H1 (cell line): Measurements from ENCODE around the gene TUBGCP3. TPM values are rescaled to one million over a fixed set of nuclear protein-coding genes. Genes with fewer than 3 reads are reported as not detected.
"Not testable (repeated sequence)": the region's sequence is repeated elsewhere in the genome, so short reads cannot be mapped to it uniquely, and the experiment has no call there.

Experiments used
- CTCF ChIA-PET: fragments of 300-600 bp; sonication (Branson Sonifier 250); formaldehyde crosslinking; loops from one replicate; lab custom pipeline; 2021; ENCODE audit not compliant: partially characterized antibody; lab: Charles Lee
- POLR2A ChIA-PET: fragments of 300-600 bp; sonication (Branson Sonifier 250); formaldehyde crosslinking; loops from one replicate; lab custom pipeline; 2021; ENCODE audit warnings: inconsistent platforms; ENCODE audit not compliant: partially characterized antibody; lab: Charles Lee
- DNase-seq, 2 experiments: peaks; one replicate each; pipeline versions ENCODE4 v3.0.0 to v3.0.0-alpha.2; 2010 to 2022; ENCODE audit warnings: low spot score in 2 of 2, low read depth in 1 of 2, mixed read lengths in 1 of 2
- FAIRE-seq: peaks from 2 replicates; lab custom pipeline; 2011; peaks lifted over from hg19 to GRCh38; lab: Jason Lieb, UNC
- H2AFZ ChIP-seq: 2 replicates; pipeline ENCODE4 v1.8.1; 2012; ENCODE audit warnings: low read length, inconsistent platforms
- H2AK5ac ChIP-seq: 2 replicates; pipeline ENCODE4 v1.6.1; 2013; ENCODE audit warnings: low read depth, low read length
- H2BK120ac ChIP-seq: replicated peaks from 2 replicates; pipeline ENCODE3; 2013; ENCODE audit warnings: low read depth, low read length, inconsistent platforms
- H2BK12ac ChIP-seq: 2 replicates; pipeline ENCODE4 v1.6.1; 2013; ENCODE audit warnings: low read depth, low read length
- H2BK15ac ChIP-seq: 2 replicates; pipeline ENCODE4 v1.6.1; 2013; ENCODE audit warnings: low read length
- H2BK20ac ChIP-seq: 2 replicates; pipeline ENCODE4 v1.6.1; 2013; ENCODE audit warnings: low read length
- H2BK5ac ChIP-seq: 2 replicates; pipeline ENCODE4 v1.6.1; 2013; ENCODE audit warnings: low read depth, low read length
- H3K14ac ChIP-seq: 2 replicates; pipeline ENCODE4 v1.6.1; 2013; ENCODE audit warnings: inconsistent platforms; ENCODE audit not compliant: insufficient read length
- H3K18ac ChIP-seq: 2 replicates; pipeline ENCODE4 v1.6.1; 2013; ENCODE audit warnings: low read length; ENCODE audit errors: extremely low read depth
- H3K23ac ChIP-seq: 2 replicates; pipeline ENCODE4 v1.6.1; 2013; ENCODE audit warnings: inconsistent platforms; ENCODE audit not compliant: insufficient read length
- H3K23me2 ChIP-seq: 2 replicates; pipeline ENCODE4 v1.6.1; 2013; ENCODE audit warnings: low read depth, low read length
- H3K27ac ChIP-seq: 2 replicates; pipeline ENCODE4 v1.6.1; 2011; ENCODE audit warnings: low read depth, low read length, inconsistent platforms
- H3K27me3 ChIP-seq, 4 experiments: replicated peaks in 1 of 4; 1 replicate in 1 of 4; 2 replicates in 3 of 4; pipeline versions ENCODE4 v1.6.1 to v1.8.1; 2011 to 2013; ENCODE audit warnings: low read length in 3 of 4, mild to moderate bottlenecking in 3 of 4, inconsistent platforms in 2 of 4, mixed read lengths in 2 of 4, moderate library complexity in 1 of 4; ENCODE audit not compliant: control insufficient read depth in 3 of 4, insufficient read depth in 3 of 4; ENCODE audit errors: extremely low read depth in 1 of 4
- H3K36me3 ChIP-seq, 4 experiments: 2 replicates each; pipeline versions ENCODE4 v1.6.1 to v1.8.1; 2011 to 2013; ENCODE audit warnings: mild to moderate bottlenecking in 4 of 4, low read length in 3 of 4, moderate library complexity in 2 of 4, control low read depth in 1 of 4, inconsistent platforms in 1 of 4; ENCODE audit not compliant: insufficient read depth in 4 of 4, control insufficient read depth in 2 of 4
- H3K4ac ChIP-seq: replicated peaks from 2 replicates; pipeline ENCODE3; 2013; ENCODE audit warnings: low read length, low read depth, mixed read lengths, inconsistent platforms; ENCODE audit not compliant: insufficient read length
- H3K4me1 ChIP-seq, 4 experiments: replicated peaks in 1 of 4; 1 replicate in 1 of 4; 2 replicates in 3 of 4; pipeline versions ENCODE4 v1.6.1 to v1.8.1; 2011 to 2013; ENCODE audit warnings: low read length in 3 of 4, inconsistent platforms in 2 of 4, mixed read lengths in 1 of 4; ENCODE audit not compliant: insufficient read depth in 4 of 4, control insufficient read depth in 3 of 4
- H3K4me2 ChIP-seq, 2 experiments: 2 replicates each; pipeline versions ENCODE4 v1.6.1 to v1.8.1; 2011 to 2013; ENCODE audit warnings: low read depth in 2 of 2, low read length in 2 of 2, control low read depth in 1 of 2, inconsistent platforms in 1 of 2, mild to moderate bottlenecking in 1 of 2; ENCODE audit not compliant: insufficient read depth in 1 of 2
- H3K4me3 ChIP-seq, 4 experiments: fragments of 200-600, 300-600 bp in 1 of 4; sonication (generic), shearing (Covaris generic), sonication (Bioruptor Twin) in 1 of 4; 2 replicates each; pipeline versions ENCODE4 v1.5.1 to v1.8.1; 2011 to 2016; ENCODE audit warnings: low read length in 4 of 4, low read depth in 3 of 4, control low read depth in 2 of 4, inconsistent platforms in 2 of 4, mild to moderate bottlenecking in 2 of 4, mixed read lengths in 1 of 4, moderate library complexity in 1 of 4; ENCODE audit not compliant: insufficient read depth in 2 of 4; ENCODE audit errors: extremely low read depth in 1 of 4
- H3K56ac ChIP-seq: replicated peaks from 2 replicates; pipeline ENCODE3; 2013; ENCODE audit warnings: low read depth, mild to moderate bottlenecking, mixed read lengths, low read length, inconsistent platforms; ENCODE audit not compliant: insufficient read length
- H3K79me1 ChIP-seq: 2 replicates; pipeline ENCODE4 v1.6.1; 2013; ENCODE audit warnings: low read depth, low read length, control low read depth
- H3K79me2 ChIP-seq, 2 experiments: 2 replicates each; pipeline versions ENCODE4 v1.6.1 to v1.8.1; 2012 to 2013; ENCODE audit warnings: low read length in 2 of 2, mild to moderate bottlenecking in 2 of 2, inconsistent platforms in 1 of 2; ENCODE audit not compliant: insufficient read depth in 2 of 2, control insufficient read depth in 1 of 2
- H3K9ac ChIP-seq, 4 experiments: replicated peaks in 1 of 4; 1 replicate in 1 of 4; 2 replicates in 3 of 4; pipeline versions ENCODE4 v1.6.1 to v1.8.1; 2011 to 2013; ENCODE audit warnings: low read depth in 3 of 4, low read length in 3 of 4, control low read depth in 2 of 4, mild to moderate bottlenecking in 2 of 4, moderate library complexity in 2 of 4, inconsistent platforms in 1 of 4; ENCODE audit errors: extremely low read depth in 1 of 4
- H3K9me3 ChIP-seq, 2 experiments: 2 replicates each; pipeline versions ENCODE4 v1.6.1 to v1.8.1; 2012 to 2013; ENCODE audit warnings: mild to moderate bottlenecking in 2 of 2, moderate library complexity in 2 of 2, control low read depth in 1 of 2, inconsistent platforms in 1 of 2, low read depth in 1 of 2, low read length in 1 of 2, mixed read lengths in 1 of 2; ENCODE audit not compliant: insufficient read depth in 2 of 2
- H4K20me1 ChIP-seq, 2 experiments: replicated peaks in 1 of 2; 2 replicates each; pipeline versions ENCODE3 to v1.8.1; 2011 to 2013; ENCODE audit warnings: inconsistent platforms in 2 of 2, low read length in 2 of 2, mild to moderate bottlenecking in 1 of 2; ENCODE audit not compliant: insufficient read depth in 2 of 2, control insufficient read depth in 1 of 2
- H4K5ac ChIP-seq: 2 replicates; pipeline ENCODE4 v1.6.1; 2013; ENCODE audit warnings: low read length, low read depth, mixed read lengths, inconsistent platforms; ENCODE audit not compliant: insufficient read length
- H4K8ac ChIP-seq: 2 replicates; pipeline ENCODE4 v1.8.0; 2013; ENCODE audit warnings: mild to moderate bottlenecking, moderate library complexity, low read length, inconsistent platforms; ENCODE audit not compliant: insufficient read depth; ENCODE audit errors: extremely low read depth
- H4K91ac ChIP-seq: replicated peaks from 2 replicates; pipeline ENCODE3; 2013; ENCODE audit warnings: low read length, mixed read lengths, inconsistent platforms; ENCODE audit not compliant: insufficient read length
- WGBS, 2 experiments: shearing (Covaris generic) in 1 of 2; methylation state at CpG; one replicate each; pipeline versions ENCODE4 v1.1.6 to v1.1.7; 2013 to 2015; ENCODE audit warnings: low lambda C conversion rate in 2 of 2, mixed read lengths in 2 of 2, inconsistent platforms in 1 of 2, low coverage in 1 of 2, missing lambda C conversion rate in 1 of 2; ENCODE audit not compliant: insufficient replicate concordance in 2 of 2, insufficient coverage in 1 of 2, insufficient read length in 1 of 2; ENCODE audit errors: extremely low coverage in 1 of 2, missing lambda C conversion rate in 1 of 2; 5-methylcytosine and 5-hydroxymethylcytosine counted together
- polyA plus RNA-seq, 7 experiments: library from polyadenylated mRNA; depleted of rRNA in 3 of 7; stranded (reverse) in 5 of 7; unstranded in 2 of 7; fragments of >200 nt in 5 of 7; fragments of 200-250 nt in 2 of 7; gene quantifications; 1 replicate in 5 of 7; 2 replicates in 1 of 7; 4 replicates in 1 of 7; pipeline versions ENCODE4 v1.2.1 to v1.2.3, GENCODE V29; 2011 to 2013; ENCODE audit warnings: missing spikeins in 2 of 7, mixed read lengths in 2 of 7
- total RNA-seq: library from RNA; stranded (reverse); fragmentation: NEBNext Ultra II Directional; extraction: Animal tissue kit (Norgen Biotek cat#: 25700); gene quantifications from 2 replicates; pipeline ENCODE4 v1.2.1, GENCODE V29; 2021

Gene TUBGCP3
- total and polyA plus RNA-seq, 2 of the 8 experiments (the other 6 are each of a cell fraction or from before 2014, with no cell fraction given) = 27.0 to 31.7 TPM

DNA sequence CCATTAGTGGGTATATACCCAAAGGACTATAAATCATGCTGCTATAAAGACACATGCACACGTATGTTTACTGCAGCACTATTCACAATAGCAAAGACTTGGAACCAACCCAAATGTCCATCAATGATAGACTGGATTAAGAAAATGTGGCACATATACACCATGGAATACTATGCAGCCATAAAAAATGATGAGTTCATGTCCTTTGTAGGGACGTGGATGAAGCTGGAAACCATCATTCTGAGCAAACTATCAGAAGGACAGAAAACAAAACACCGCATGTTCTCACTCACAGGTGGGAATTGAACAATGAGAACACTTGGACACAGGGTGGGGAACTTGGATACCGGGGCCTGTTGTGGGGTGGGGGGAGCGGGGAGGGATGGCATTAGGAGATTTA, 39.0 kb downstream of the TUBGCP3 start:
- FAIRE-seq, H3K14ac ChIP-seq, H3K23ac ChIP-seq, POLR2A ChIA-PET, H2AK5ac ChIP-seq, H3K4ac ChIP-seq, H4K5ac ChIP-seq, H3K27me3 ChIP-seq, H4K20me1 ChIP-seq, H3K9ac ChIP-seq, H4K91ac ChIP-seq, H3K23me2 ChIP-seq, H4K8ac ChIP-seq, H3K4me1 ChIP-seq, H3K4me3 ChIP-seq, H3K4me2 ChIP-seq, H2BK12ac ChIP-seq, H2BK5ac ChIP-seq, H3K9me3 ChIP-seq, DNase-seq, H3K56ac ChIP-seq, H3K79me1 ChIP-seq, H3K18ac ChIP-seq, CTCF ChIA-PET, H3K79me2 ChIP-seq, H2BK20ac ChIP-seq, H2BK15ac ChIP-seq, H2BK120ac ChIP-seq, H3K27ac ChIP-seq, H2AFZ ChIP-seq: not testable (repeated sequence)
- 89% methylated on average over 5 of the region's 5 CpGs; no CpG with 5 or more reads in 1 of the 2 experiments for WGBS, 2 experiments
- H3K36me3 ChIP-seq = peaks cover 9 to 47% (median 36%) of the 10 kb centered on the region in 4 experiments
